ENCODE measurements around the gene USP15. TPM values are rescaled to one million over a fixed set of nuclear protein-coding genes. Genes with fewer than 3 reads are reported as not detected.

USP15 gene
- total and polyA plus RNA-seq, 2 donors (not counting 1 experiment from before 2014, with no cell fraction given): 116 to 182 TPM

DNA sequence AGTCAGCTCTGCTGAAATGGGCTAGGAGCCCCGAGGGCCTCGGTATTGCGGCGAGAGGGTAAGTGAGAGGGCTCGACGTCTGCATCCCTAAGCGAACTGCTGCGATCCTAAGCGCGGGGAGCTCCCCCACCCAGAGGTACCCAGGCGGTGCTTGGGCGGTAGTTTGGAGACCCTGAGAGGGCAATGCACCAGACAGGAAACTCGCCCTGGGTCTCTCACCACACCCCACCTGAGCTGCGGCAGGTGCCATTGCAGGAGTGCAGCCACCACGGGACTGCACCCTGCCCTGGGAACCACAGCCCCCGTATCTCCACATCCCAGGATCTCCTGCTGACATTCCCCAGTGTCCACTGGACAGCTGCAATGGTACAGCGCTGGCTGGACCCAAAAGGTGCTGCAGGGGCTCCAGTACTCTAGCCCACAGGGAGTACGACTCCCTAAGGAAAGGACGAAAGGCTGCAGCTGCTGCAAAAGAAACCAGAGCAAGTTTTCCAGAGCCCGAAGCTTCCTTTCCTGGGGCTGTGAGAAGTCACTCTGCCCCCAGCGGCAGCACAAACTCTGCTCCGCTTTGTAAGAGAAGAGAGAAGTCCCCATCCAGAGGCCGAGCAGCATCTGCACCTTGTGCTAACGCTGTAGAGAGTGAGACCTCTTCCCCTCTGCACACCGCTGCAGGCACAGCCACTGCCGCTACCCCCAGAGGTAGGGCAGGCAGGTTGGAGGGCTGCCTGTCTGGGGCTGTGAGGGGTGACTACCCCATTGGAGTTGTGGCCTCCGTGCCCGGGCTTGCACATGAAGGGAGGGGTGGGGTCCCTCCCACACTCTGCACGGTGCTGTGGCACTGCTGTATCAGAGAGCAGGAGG lies 175.3 kb downstream of the USP15 start:
- no peaks in the 10 kb centered on the region for H3K9me3 Mint-ChIP-seq (ENCODE audit: insufficient read depth)
- Histone ChIP-seq H3K79me2 (ENCODE audit: control insufficient read depth, insufficient read depth, low read length) (no peaks in the 10 kb centered on the region), H2AFZ (ENCODE audit: insufficient read depth, low read depth, low read length, poor library complexity, severe bottlenecking) (peak overlapping the region; percentile 79), H3K4me1 (ENCODE audit: control insufficient read depth in 2 of 2, insufficient read depth in 2 of 2, low read length in 2 of 2) (peaks cover 17 to 18% of the 10 kb centered on the region in 2 donors), H3K9ac (ENCODE audit: low read length) (peak overlapping the region; percentile 70), H3K27ac (ENCODE audit: low read length in 2 of 2) (no peak overlapping the region), H3K27me3 (replicated peaks in 1 of 4; ENCODE audit: control extremely low read depth in 1 of 4, control insufficient read depth in 3 of 4, insufficient read depth in 4 of 4, low read length in 3 of 4) (peaks cover 0 to 15% (median 11%) of the 10 kb centered on the region in 4 experiments), H3K4me2 (replicated peaks; ENCODE audit: low read depth, low read length, poor library complexity, severe bottlenecking) (peak overlapping the region; percentile 89), H3K9me3 (ENCODE audit: control extremely low read depth in 1 of 3, control insufficient read depth in 2 of 3, insufficient read depth in 1 of 3, low read length in 2 of 3) (peaks cover 0 to 4% (median 0%) of the 10 kb centered on the region in 3 donors), H3K36me3 (replicated peaks in 1 of 2; ENCODE audit: control extremely low read depth in 1 of 2, control insufficient read depth in 1 of 2, extremely low read depth in 1 of 2, insufficient read depth in 2 of 2, low read length in 1 of 2) (no peaks in the 10 kb centered on the region), H4K20me1 (ENCODE audit: control insufficient read depth, insufficient read depth, low read length, poor library complexity, severe bottlenecking) (no peaks in the 10 kb centered on the region), H3K4me3 (ENCODE audit: control extremely low read depth in 1 of 5, extremely low read depth in 1 of 5, insufficient read depth in 1 of 5, low read depth in 2 of 5, low read length in 4 of 5) (peak overlapping the region; percentile 41 to 74 (median 56))
- CTCF ChIA-PET: interaction anchor here (0.9 to 6.0 kb wide), 17 partner anchors 8 to 377 kb away, joined by 3 to 169 read pairs (median 5); partner anchors contain the start of gene MON2
- peak overlapping the region; percentile 91 for H3K4me3 Mint-ChIP-seq
- TF ChIP-seq EZH2 (IDR thresholded peaks at IDR 0.05; ENCODE audit: borderline replicate concordance, insufficient read depth, low read depth, low read length, poor library complexity, severe bottlenecking): no peak
- TF ChIP-seq, protein P1, sequence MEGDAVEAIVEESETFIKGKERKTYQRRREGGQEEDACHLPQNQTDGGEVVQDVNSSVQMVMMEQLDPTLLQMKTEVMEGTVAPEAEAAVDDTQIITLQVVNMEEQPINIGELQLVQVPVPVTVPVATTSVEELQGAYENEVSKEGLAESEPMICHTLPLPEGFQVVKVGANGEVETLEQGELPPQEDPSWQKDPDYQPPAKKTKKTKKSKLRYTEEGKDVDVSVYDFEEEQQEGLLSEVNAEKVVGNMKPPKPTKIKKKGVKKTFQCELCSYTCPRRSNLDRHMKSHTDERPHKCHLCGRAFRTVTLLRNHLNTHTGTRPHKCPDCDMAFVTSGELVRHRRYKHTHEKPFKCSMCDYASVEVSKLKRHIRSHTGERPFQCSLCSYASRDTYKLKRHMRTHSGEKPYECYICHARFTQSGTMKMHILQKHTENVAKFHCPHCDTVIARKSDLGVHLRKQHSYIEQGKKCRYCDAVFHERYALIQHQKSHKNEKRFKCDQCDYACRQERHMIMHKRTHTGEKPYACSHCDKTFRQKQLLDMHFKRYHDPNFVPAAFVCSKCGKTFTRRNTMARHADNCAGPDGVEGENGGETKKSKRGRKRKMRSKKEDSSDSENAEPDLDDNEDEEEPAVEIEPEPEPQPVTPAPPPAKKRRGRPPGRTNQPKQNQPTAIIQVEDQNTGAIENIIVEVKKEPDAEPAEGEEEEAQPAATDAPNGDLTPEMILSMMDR (IDR thresholded peaks at IDR 0.05): peak; percentile 51
- 5% methylated on average over 29 of the region's 29 CpGs for WGBS (ENCODE audit: insufficient coverage)
- DNase-seq (peak; percentile 56), ATAC-seq (ENCODE audit: low read depth) (peak; percentile 59)
- H3K27ac Mint-ChIP-seq: no peak overlapping the region
- peaks cover 30% of the 10 kb centered on the region for H3K27me3 Mint-ChIP-seq
- H3K4me1 Mint-ChIP-seq: peaks cover 20% of the 10 kb centered on the region
- intact Hi-C loops (cut with micrococcal nuclease): loop anchor here (5.0 kb wide), 1 partner anchor 147 kb away; no protein-coding TSS in a partner anchor
- POLR2A ChIA-PET: no interaction called here

DNA sequence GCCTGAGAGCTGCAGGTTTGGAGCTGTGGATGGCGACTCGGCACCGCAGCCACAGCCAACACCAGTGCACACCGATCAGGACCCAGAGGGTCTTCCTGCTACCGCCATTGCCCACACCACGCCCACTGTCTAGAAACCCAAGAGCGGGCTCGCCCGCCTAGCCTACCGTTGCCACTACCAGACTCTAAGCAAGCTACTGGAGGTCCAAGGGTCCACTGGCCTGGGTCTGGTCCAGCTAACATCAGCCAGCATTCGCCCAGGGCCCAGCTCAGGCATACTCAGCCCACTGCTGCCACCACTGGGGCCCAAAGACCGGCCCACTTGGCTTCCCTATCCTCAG lies 175.9 kb downstream of the USP15 start:
- no peaks in the 10 kb centered on the region for H3K79me2 ChIP-seq (ENCODE audit: control insufficient read depth, insufficient read depth, low read length)
- WGBS (ENCODE audit: insufficient coverage): 89% methylated on average over 12 of the region's 12 CpGs
- peaks cover 0 to 15% (median 11%) of the 10 kb centered on the region in 4 experiments for H3K27me3 ChIP-seq (replicated peaks in 1 of 4; ENCODE audit: control extremely low read depth in 1 of 4, control insufficient read depth in 3 of 4, insufficient read depth in 4 of 4, low read length in 3 of 4)
- no peak overlapping the region for H3K27ac Mint-ChIP-seq
- H2AFZ ChIP-seq (ENCODE audit: insufficient read depth, low read depth, low read length, poor library complexity, severe bottlenecking): peak overlapping the region; percentile 79
- no peak for ATAC-seq (ENCODE audit: low read depth)
- H3K36me3 ChIP-seq (replicated peaks in 1 of 2; ENCODE audit: control extremely low read depth in 1 of 2, control insufficient read depth in 1 of 2, extremely low read depth in 1 of 2, insufficient read depth in 2 of 2, low read length in 1 of 2): no peaks in the 10 kb centered on the region
- ChIA-PET CTCF (interaction anchor here (1.0 to 6.0 kb wide), 13 partner anchors 10 to 377 kb away, joined by 3 to 169 read pairs (median 6); partner anchors contain the start of gene MON2), POLR2A (no interaction called here)
- peaks cover 24% of the 10 kb centered on the region for H3K27me3 Mint-ChIP-seq
- intact Hi-C loops (cut with micrococcal nuclease): loop anchor here (5.0 kb wide), 1 partner anchor 146 kb away; no protein-coding TSS in a partner anchor
- peak overlapping the region in 1 of 5 experiments; percentile 74 for H3K4me3 ChIP-seq (ENCODE audit: control extremely low read depth in 1 of 5, extremely low read depth in 1 of 5, insufficient read depth in 1 of 5, low read depth in 2 of 5, low read length in 4 of 5)
- H3K4me2 ChIP-seq (replicated peaks; ENCODE audit: low read depth, low read length, poor library complexity, severe bottlenecking): peak overlapping the region; percentile 89
- H3K9me3 ChIP-seq (ENCODE audit: control extremely low read depth in 1 of 3, control insufficient read depth in 2 of 3, insufficient read depth in 1 of 3, low read length in 2 of 3): peaks cover 0 to 4% (median 0%) of the 10 kb centered on the region in 3 donors
- TF ChIP-seq EZH2 (IDR thresholded peaks at IDR 0.05; ENCODE audit: borderline replicate concordance, insufficient read depth, low read depth, low read length, poor library complexity, severe bottlenecking): no peak
- TF ChIP-seq, protein P1 (IDR thresholded peaks at IDR 0.05): no peak
- peaks cover 5% of the 10 kb centered on the region for H3K9me3 Mint-ChIP-seq (ENCODE audit: insufficient read depth)
- no peak overlapping the region for H3K27ac ChIP-seq (ENCODE audit: low read length in 2 of 2)
- peaks cover 20% of the 10 kb centered on the region for H3K4me1 Mint-ChIP-seq
- H3K9ac ChIP-seq (ENCODE audit: low read length): no peak overlapping the region
- no peaks in the 10 kb centered on the region for H4K20me1 ChIP-seq (ENCODE audit: control insufficient read depth, insufficient read depth, low read length, poor library complexity, severe bottlenecking)
- H3K4me3 Mint-ChIP-seq: peak overlapping the region; percentile 91
- DNase-seq: no peak
- H3K4me1 ChIP-seq (ENCODE audit: control insufficient read depth in 2 of 2, insufficient read depth in 2 of 2, low read length in 2 of 2): peaks cover 17 to 18% of the 10 kb centered on the region in 2 donors
